ENCODE measurements around the gene CELF6. TPM values are rescaled to one million over a fixed set of nuclear protein-coding genes. Genes with fewer than 3 reads are reported as not detected.

Gene CELF6
- total RNA-seq, 1 donor from 2014 or later, result 2.2 TPM

- TF ChIP-seq CTCF (IDR thresholded peaks at IDR 0.05), result no peak
- Mint-ChIP-seq H3K27ac (no peak overlapping the region), H3K4me1 (no peaks in the 10 kb centered on the region), H3K9me3 (no peaks in the 10 kb centered on the region), H3K27me3 (no peaks in the 10 kb centered on the region), H3K4me3 (no peak overlapping the region), H3K36me3 (ENCODE audit: low read depth) (peaks cover 82% of the 10 kb centered on the region)
- no peak for ATAC-seq (ENCODE audit: low read depth)
- intact Hi-C loops (cut with micrococcal nuclease), result loop anchor here (10.0 kb wide), 1 partner anchor 330 kb away; no protein-coding TSS in a partner anchor
- POLR2A ChIA-PET, result no interaction called here
- CTCF ChIA-PET, result no interaction called here
- no peak for DNase-seq
Measured at GRCh38 chr15:72345280-72345679, 25.3 kb upstream of the CELF6 start.

- POLR2A ChIA-PET, result no interaction called here
- H3K27me3 Mint-ChIP-seq, result no peaks in the 10 kb centered on the region
- H3K27ac Mint-ChIP-seq, result no peak overlapping the region
- H3K9me3 Mint-ChIP-seq, result no peaks in the 10 kb centered on the region
- H3K4me1 Mint-ChIP-seq, result no peaks in the 10 kb centered on the region
- DNase-seq (no peak), ATAC-seq (ENCODE audit: low read depth) (no peak)
- CTCF ChIA-PET, result no interaction called here
- H3K36me3 Mint-ChIP-seq (ENCODE audit: low read depth), result peaks cover 80% of the 10 kb centered on the region
- TF ChIP-seq CTCF (IDR thresholded peaks at IDR 0.05), result no peak
- H3K4me3 Mint-ChIP-seq, result no peak overlapping the region
- intact Hi-C loops (cut with micrococcal nuclease), result loop anchor here (10.0 kb wide), 1 partner anchor 330 kb away; no protein-coding TSS in a partner anchor
Measured at GRCh38 chr15:72344602-72345001, 24.6 kb upstream of the CELF6 start.

GRCh38 chr15:72342385-72342784, 22.4 kb upstream of the CELF6 start:
- no peaks in the 10 kb centered on the region for H3K9me3 Mint-ChIP-seq
- no peak for TF ChIP-seq CTCF (IDR thresholded peaks at IDR 0.05)
- ChIA-PET CTCF (no interaction called here), POLR2A (no interaction called here)
- no peaks in the 10 kb centered on the region for H3K27me3 Mint-ChIP-seq
- DNase-seq, result no peak
- peak; percentile 40 for ATAC-seq (ENCODE audit: low read depth)
- no peak overlapping the region for H3K27ac Mint-ChIP-seq
- no peak overlapping the region for H3K4me3 Mint-ChIP-seq
- H3K4me1 Mint-ChIP-seq, result no peaks in the 10 kb centered on the region
- peaks cover 73% of the 10 kb centered on the region for H3K36me3 Mint-ChIP-seq (ENCODE audit: low read depth)
- intact Hi-C loops (cut with micrococcal nuclease), result loop anchor here (10.0 kb wide), 1 partner anchor 332 kb away; no protein-coding TSS in a partner anchor

- POLR2A ChIA-PET, result no interaction called here
- TF ChIP-seq CTCF (IDR thresholded peaks at IDR 0.05), result no peak
- ATAC-seq (ENCODE audit: low read depth) (no peak), DNase-seq (no peak)
- Mint-ChIP-seq H3K27me3 (no peaks in the 10 kb centered on the region), H3K27ac (no peak overlapping the region), H3K4me3 (no peak overlapping the region), H3K36me3 (ENCODE audit: low read depth) (peaks cover 66% of the 10 kb centered on the region), H3K4me1 (no peaks in the 10 kb centered on the region), H3K9me3 (no peaks in the 10 kb centered on the region)
- CTCF ChIA-PET, result interaction anchor here (0.7 kb wide), 2 partner anchors 27 to 140 kb away, joined by 4 read pairs; no protein-coding TSS in a partner anchor
- intact Hi-C loops (cut with micrococcal nuclease), result loop anchor here (10.0 kb wide), 1 partner anchor 333 kb away; no protein-coding TSS in a partner anchor
Measured at GRCh38 chr15:72341361-72341760, 21.4 kb upstream of the CELF6 start.

- no peaks in the 10 kb centered on the region for H3K9me3 Mint-ChIP-seq
- no peak for ATAC-seq (ENCODE audit: low read depth)
- H3K4me3 Mint-ChIP-seq, result no peak overlapping the region
- no peak for DNase-seq
- no peaks in the 10 kb centered on the region for H3K27me3 Mint-ChIP-seq
- ChIA-PET CTCF (no interaction called here), POLR2A (no interaction called here)
- TF ChIP-seq CTCF (IDR thresholded peaks at IDR 0.05), result no peak
- no peaks in the 10 kb centered on the region for H3K4me1 Mint-ChIP-seq
- H3K27ac Mint-ChIP-seq, result no peak overlapping the region
- intact Hi-C loops (cut with micrococcal nuclease), result loop anchor here (10.0 kb wide), 1 partner anchor 334 kb away; no protein-coding TSS in a partner anchor
- H3K36me3 Mint-ChIP-seq (ENCODE audit: low read depth), result peaks cover 59% of the 10 kb centered on the region
Measured at GRCh38 chr15:72340366-72340765, 20.4 kb upstream of the CELF6 start.

Data from activated B cell treated with CpG ODN at 0.5 μM for 24 hours (primary cell).